DOHH2 (cell line): Measurements from ENCODE around the gene ZMIZ1.

Experiments
- H3F3A ChIP-seq: fragments of 200-600 bp; sonication (generic), shearing (Covaris generic); 2 replicates; pipeline ENCODE4 v1.6.0; 2016; ENCODE audit warnings: antibody characterized with exemption, mild to moderate bottlenecking; ENCODE audit not compliant: control insufficient read depth, insufficient read depth
- H3K27ac ChIP-seq: fragments of 200-600 bp; sonication (generic); 2 replicates; pipeline ENCODE4 v1.5.1; 2014; ENCODE audit warnings: low read depth, mild to moderate bottlenecking, low read length, moderate library complexity
- H3K27me3 ChIP-seq: fragments of 200-600 bp; sonication (generic); 2 replicates; pipeline ENCODE4 v1.6.1; 2014; ENCODE audit warnings: mild to moderate bottlenecking, low read length, mixed read lengths; ENCODE audit not compliant: control insufficient read depth
- H3K36me3 ChIP-seq: fragments of 200-600 bp; sonication (generic); 2 replicates; pipeline ENCODE4 v1.6.1; 2014; ENCODE audit warnings: mild to moderate bottlenecking, low read length, moderate library complexity, mixed read lengths; ENCODE audit not compliant: control insufficient read depth
- H3K4me1 ChIP-seq: fragments of 200-600 bp; sonication (generic); 2 replicates; pipeline ENCODE4 v1.6.1; 2014; ENCODE audit warnings: mild to moderate bottlenecking, low read length, mixed read lengths; ENCODE audit not compliant: control insufficient read depth
- H3K4me2 ChIP-seq: fragments of 200-600 bp; sonication (generic); 2 replicates; pipeline ENCODE4 v1.6.0; 2014; ENCODE audit warnings: mild to moderate bottlenecking, low read length, moderate library complexity
- H3K4me3 ChIP-seq: fragments of 200-600 bp; sonication (generic); 2 replicates; pipeline ENCODE4 v1.5.1; 2014; ENCODE audit warnings: mild to moderate bottlenecking, low read length, mixed read lengths
- H3K79me2 ChIP-seq: fragments of 200-600 bp; sonication (generic); 2 replicates; pipeline ENCODE4 v1.6.1; 2014; ENCODE audit warnings: mild to moderate bottlenecking, low read length, mixed read lengths; ENCODE audit not compliant: control insufficient read depth
- H3K9me2 ChIP-seq: fragments of 200-600 bp; sonication (generic); replicated peaks from 2 replicates; pipeline ENCODE4 v1.6.1; 2014; ENCODE audit warnings: mild to moderate bottlenecking, low read length, mixed read lengths; ENCODE audit not compliant: control insufficient read depth
- H3K9me3 ChIP-seq: fragments of 200-600 bp; sonication (generic); 2 replicates; pipeline ENCODE4 v1.6.1; 2014; ENCODE audit warnings: antibody characterized with exemption, low read length, mixed read lengths; ENCODE audit not compliant: control insufficient read depth, insufficient read depth
- H4K20me1 ChIP-seq: fragments of 200-600 bp; sonication (generic); 2 replicates; pipeline ENCODE4 v1.6.0; 2014; ENCODE audit warnings: low read depth, mild to moderate bottlenecking, antibody characterized with exemption, low read length, moderate library complexity; ENCODE audit not compliant: control insufficient read depth, insufficient read depth
- EZH2phosphoT487 ChIP-seq: fragments of 200-600 bp; sonication (generic); IDR thresholded peaks from 2 replicates; pipeline ENCODE4 v1.6.1; 2017; ENCODE audit warnings: borderline replicate concordance, mild to moderate bottlenecking, antibody characterized with exemption, low read length, moderate library complexity, mixed read lengths
- TF ChIP-seq, protein P1 (sequence below): fragments of 200-600 bp; sonication (generic); IDR thresholded peaks from one replicate; pipeline ENCODE4 v1.5.1; 2014; ENCODE audit warnings: antibody characterized with exemption, mild to moderate bottlenecking, low read depth, low read length; ENCODE audit not compliant: poor library complexity, severe bottlenecking

The ZMIZ1 gene

GRCh38 chr10:79354615-79355014, 285.8 kb downstream of the ZMIZ1 start:
- TF ChIP-seq, protein P1, sequence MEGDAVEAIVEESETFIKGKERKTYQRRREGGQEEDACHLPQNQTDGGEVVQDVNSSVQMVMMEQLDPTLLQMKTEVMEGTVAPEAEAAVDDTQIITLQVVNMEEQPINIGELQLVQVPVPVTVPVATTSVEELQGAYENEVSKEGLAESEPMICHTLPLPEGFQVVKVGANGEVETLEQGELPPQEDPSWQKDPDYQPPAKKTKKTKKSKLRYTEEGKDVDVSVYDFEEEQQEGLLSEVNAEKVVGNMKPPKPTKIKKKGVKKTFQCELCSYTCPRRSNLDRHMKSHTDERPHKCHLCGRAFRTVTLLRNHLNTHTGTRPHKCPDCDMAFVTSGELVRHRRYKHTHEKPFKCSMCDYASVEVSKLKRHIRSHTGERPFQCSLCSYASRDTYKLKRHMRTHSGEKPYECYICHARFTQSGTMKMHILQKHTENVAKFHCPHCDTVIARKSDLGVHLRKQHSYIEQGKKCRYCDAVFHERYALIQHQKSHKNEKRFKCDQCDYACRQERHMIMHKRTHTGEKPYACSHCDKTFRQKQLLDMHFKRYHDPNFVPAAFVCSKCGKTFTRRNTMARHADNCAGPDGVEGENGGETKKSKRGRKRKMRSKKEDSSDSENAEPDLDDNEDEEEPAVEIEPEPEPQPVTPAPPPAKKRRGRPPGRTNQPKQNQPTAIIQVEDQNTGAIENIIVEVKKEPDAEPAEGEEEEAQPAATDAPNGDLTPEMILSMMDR = no peak
- TF ChIP-seq EZH2phosphoT487 = no peak
- H3F3A ChIP-seq = 0 out of 2 replicates have a peak, but pooled peaks cover 11% of the 10 kb centered on the region

DNA sequence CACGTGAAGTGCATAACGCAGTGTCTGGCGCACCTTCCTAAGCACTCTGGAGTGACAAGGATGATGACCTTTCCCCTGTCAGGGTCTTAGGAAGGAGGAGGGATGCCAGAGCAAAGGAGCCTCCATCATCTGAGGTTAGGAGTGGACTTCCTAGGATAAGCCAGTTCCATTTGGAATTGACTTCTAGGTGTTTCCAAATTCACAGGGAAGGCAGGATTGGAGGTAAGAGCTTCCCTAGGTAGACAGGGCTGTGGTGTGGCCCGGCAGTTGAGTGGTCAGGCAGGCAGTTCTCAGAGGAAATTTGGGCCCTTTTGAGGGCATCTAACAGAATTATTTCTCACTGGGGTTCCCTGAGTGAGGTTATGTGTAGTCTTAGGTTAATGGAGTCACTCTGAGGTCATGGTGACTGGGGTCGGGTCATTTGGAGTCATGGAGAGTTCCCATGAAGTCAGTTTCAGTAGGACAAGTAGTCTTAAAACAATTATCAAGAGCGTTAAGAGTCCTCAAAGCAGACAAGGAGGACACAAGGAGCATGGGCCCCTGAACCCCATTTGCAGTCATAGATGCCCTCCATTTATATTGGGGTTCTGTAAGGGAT, 286.8 kb downstream of the ZMIZ1 start:
- no peak overlapping the region for H3K4me2 ChIP-seq
- no peaks in the 10 kb centered on the region for H3K9me3 ChIP-seq
- H3K27ac ChIP-seq = no peak overlapping the region
- TF ChIP-seq EZH2phosphoT487 = no peak
- TF ChIP-seq, protein P1 = no peak
- H3K79me2 ChIP-seq = peaks cover 12% of the 10 kb centered on the region
- peaks cover 61% of the 10 kb centered on the region for H3K36me3 ChIP-seq
- 0 out of 2 replicates have a peak, but pooled peaks cover 11% of the 10 kb centered on the region for H3F3A ChIP-seq
- H3K4me3 ChIP-seq = no peak overlapping the region
- peaks cover 14% of the 10 kb centered on the region; the same call in 1 of the 2 replicates for H3K4me1 ChIP-seq
- H3K9me2 ChIP-seq = no peaks in the 10 kb centered on the region
- H3K27me3 ChIP-seq = no peaks in the 10 kb centered on the region; the same call in 1 of the 2 replicates
- H4K20me1 ChIP-seq = peaks cover 9% of the 10 kb centered on the region; the same call in 1 of the 2 replicates

More at GRCh38 chr10:79354615-79355014, 285.8 kb downstream of the ZMIZ1 start:
- no peaks in the 10 kb centered on the region for H3K9me3 ChIP-seq
- H3K27ac ChIP-seq = no peak overlapping the region
- no peaks in the 10 kb centered on the region for H3K9me2 ChIP-seq
- H3K4me1 ChIP-seq = peaks cover 10% of the 10 kb centered on the region; the same call in 1 of the 2 replicates
- no peak overlapping the region for H3K4me3 ChIP-seq
- H3K79me2 ChIP-seq = peaks cover 21% of the 10 kb centered on the region
- peaks cover 18% of the 10 kb centered on the region; the same call in 1 of the 2 replicates for H4K20me1 ChIP-seq
- H3K4me2 ChIP-seq = no peak overlapping the region
- H3K36me3 ChIP-seq = peaks cover 70% of the 10 kb centered on the region
- no peaks in the 10 kb centered on the region for H3K27me3 ChIP-seq

- Histone ChIP-seq H3K27me3 (no peaks in the 10 kb centered on the region; the same call in 1 of the 2 replicates), H3K36me3 (peaks cover 56% of the 10 kb centered on the region), H3K9me2 (no peaks in the 10 kb centered on the region), H3K4me1 (peaks cover 14% of the 10 kb centered on the region; the same call in 1 of the 2 replicates), H3K4me3 (no peak overlapping the region), H3K9me3 (no peaks in the 10 kb centered on the region), H3F3A (0 out of 2 replicates have a peak, but pooled peaks cover 11% of the 10 kb centered on the region), H3K27ac (no peak overlapping the region), H3K4me2 (no peak overlapping the region), H3K79me2 (peaks cover 7% of the 10 kb centered on the region), H4K20me1 (peaks cover 6% of the 10 kb centered on the region; the same call in 1 of the 2 replicates)
- TF ChIP-seq, protein P1 = no peak
- TF ChIP-seq EZH2phosphoT487 = no peak
Observed at GRCh38 chr10:79356104-79356503, 287.3 kb downstream of the ZMIZ1 start.
